ENCODE results near the gene COX11.

DNA sequence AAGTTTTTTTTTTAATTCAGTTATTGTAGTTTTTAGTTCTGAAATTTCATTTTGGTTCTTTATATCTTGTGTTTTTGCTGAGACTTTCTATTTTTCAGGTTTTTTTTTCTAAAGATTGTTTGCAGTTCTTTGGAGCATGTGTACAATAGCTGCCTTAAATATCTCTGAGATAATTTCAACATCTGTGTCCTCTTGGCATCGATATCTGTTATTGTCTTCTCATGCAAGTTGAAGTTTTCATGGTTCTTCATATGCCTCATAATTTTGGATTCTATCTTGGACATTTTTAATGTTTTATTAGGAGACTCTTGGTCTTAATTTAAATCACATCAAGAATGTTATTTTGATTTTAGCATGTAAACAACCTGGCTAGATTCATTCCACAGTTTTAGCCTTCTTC lies 22.8 kb downstream of the COX11 start:
- TF ChIP-seq CTCF (IDR thresholded peaks at IDR 0.05), result no peak
- no peak for TF ChIP-seq POLR2A (IDR thresholded peaks at IDR 0.05)
